Measurements from ENCODE around the gene GNAO1. TPM values are rescaled to one million over a fixed set of nuclear protein-coding genes. Genes with fewer than 3 reads are reported as not detected.

The GNAO1 gene
- polyA plus RNA-seq, 1 experiment, result 0.01 TPM

DNA sequence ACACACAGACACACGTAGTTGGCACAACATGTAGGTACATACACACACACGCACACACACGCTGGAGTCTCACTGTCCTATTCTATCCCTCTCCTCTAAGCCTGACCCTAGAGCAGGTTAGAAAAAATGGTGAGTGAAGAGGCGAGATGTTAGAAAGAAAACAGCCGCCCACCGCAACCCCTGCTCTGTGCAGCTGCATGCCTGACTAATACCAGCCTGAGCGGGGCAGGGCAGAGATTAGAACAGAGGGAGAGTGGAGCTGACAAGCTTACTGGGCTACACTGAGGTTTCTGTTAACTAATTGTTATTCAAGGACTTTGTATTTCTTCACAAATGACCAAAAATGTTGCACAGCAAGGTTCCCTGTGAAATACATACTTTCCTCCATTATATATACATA is 174.3 kb downstream of the GNAO1 start:
- Histone ChIP-seq H3K4me3 (ENCODE audit: low read depth, low read length) (no peak overlapping the region), H3K27me3 (ENCODE audit: control insufficient read depth, insufficient read depth, low read length) (no peaks in the 10 kb centered on the region), H3K9me3 (ENCODE audit: control insufficient read depth, insufficient read depth, low read length) (no peaks in the 10 kb centered on the region), H3K27ac (ENCODE audit: low read depth, low read length) (no peak overlapping the region)
- CTCF ChIA-PET, result interaction anchor here (1.0 kb wide), 1 partner anchor 9 kb away, joined by 4 read pairs; no protein-coding TSS in a partner anchor
- POLR2A ChIA-PET, result no interaction called here
- no peak for DNase-seq (ENCODE audit: low read depth, low spot score)
- no peak for TF ChIP-seq CTCF (IDR thresholded peaks at IDR 0.05; ENCODE audit: low read depth, low read length)

GRCh38 chr16:56366945-56367344 is 175.7 kb downstream of the GNAO1 start:
- Histone ChIP-seq H3K27me3 (ENCODE audit: control insufficient read depth, insufficient read depth, low read length) (no peaks in the 10 kb centered on the region), H3K9me3 (ENCODE audit: control insufficient read depth, insufficient read depth, low read length) (no peaks in the 10 kb centered on the region), H3K4me3 (ENCODE audit: low read depth, low read length) (no peak overlapping the region), H3K27ac (ENCODE audit: low read depth, low read length) (no peak overlapping the region)
- TF ChIP-seq CTCF (IDR thresholded peaks at IDR 0.05; ENCODE audit: low read depth, low read length), result no peak
- CTCF ChIA-PET, result interaction anchor here (1.2 kb wide), 1 partner anchor 11 kb away, joined by 4 read pairs; no protein-coding TSS in a partner anchor
- POLR2A ChIA-PET, result no interaction called here
- no peak for DNase-seq (ENCODE audit: low read depth, low spot score)

DNA sequence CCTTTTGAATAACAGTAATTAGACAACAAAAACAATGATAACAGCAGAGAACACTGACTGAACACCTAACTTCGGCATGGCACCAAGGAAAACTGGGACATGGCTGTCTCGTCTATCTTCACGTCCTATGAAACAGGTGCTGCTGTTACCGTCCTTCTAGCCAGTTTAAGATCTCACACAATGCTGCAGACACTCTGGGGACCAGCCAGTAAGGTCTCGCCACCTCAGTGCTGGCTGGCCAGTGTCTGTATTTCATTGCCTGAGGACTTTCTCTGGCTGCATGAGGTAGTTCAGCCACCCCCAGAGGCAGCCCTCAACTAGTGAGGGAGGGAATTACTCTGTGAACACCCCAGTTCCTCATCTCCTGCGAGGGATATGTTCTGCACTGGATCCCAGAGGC is 176.5 kb downstream of the GNAO1 start:
- H3K27me3 ChIP-seq (ENCODE audit: control insufficient read depth, insufficient read depth, low read length), result no peaks in the 10 kb centered on the region
- H3K27ac ChIP-seq (ENCODE audit: low read depth, low read length), result no peak overlapping the region
- H3K9me3 ChIP-seq (ENCODE audit: control insufficient read depth, insufficient read depth, low read length), result no peaks in the 10 kb centered on the region
- H3K4me3 ChIP-seq (ENCODE audit: low read depth, low read length), result no peak overlapping the region
- no peak for DNase-seq (ENCODE audit: low read depth, low spot score)
- ChIA-PET POLR2A (no interaction called here), CTCF (interaction anchor here (1.2 kb wide), 1 partner anchor 12 kb away, joined by 4 read pairs; no protein-coding TSS in a partner anchor)
- no peak for TF ChIP-seq CTCF (IDR thresholded peaks at IDR 0.05; ENCODE audit: low read depth, low read length)

- Histone ChIP-seq H3K4me3 (ENCODE audit: low read depth, low read length) (no peak overlapping the region), H3K27me3 (ENCODE audit: control insufficient read depth, insufficient read depth, low read length) (no peaks in the 10 kb centered on the region), H3K27ac (ENCODE audit: low read depth, low read length) (no peak overlapping the region), H3K9me3 (ENCODE audit: control insufficient read depth, insufficient read depth, low read length) (no peaks in the 10 kb centered on the region)
- CTCF ChIA-PET, result interaction anchor here (3.7 kb wide), 1 partner anchor 12 kb away, joined by 28 read pairs; no protein-coding TSS in a partner anchor
- no peak for DNase-seq (ENCODE audit: low read depth, low spot score)
- TF ChIP-seq CTCF (IDR thresholded peaks at IDR 0.05; ENCODE audit: low read depth, low read length), result no peak
- POLR2A ChIA-PET, result no interaction called here
Measured at GRCh38 chr16:56368545-56368944, 177.3 kb downstream of the GNAO1 start.

GRCh38 chr16:56369202-56369601 is 177.9 kb downstream of the GNAO1 start:
- ChIA-PET CTCF (interaction anchor here (3.7 kb wide), 1 partner anchor 12 kb away, joined by 28 read pairs; no protein-coding TSS in a partner anchor), POLR2A (no interaction called here)
- Histone ChIP-seq H3K27ac (ENCODE audit: low read depth, low read length) (no peak overlapping the region), H3K4me3 (ENCODE audit: low read depth, low read length) (no peak overlapping the region), H3K27me3 (ENCODE audit: control insufficient read depth, insufficient read depth, low read length) (no peaks in the 10 kb centered on the region), H3K9me3 (ENCODE audit: control insufficient read depth, insufficient read depth, low read length) (no peaks in the 10 kb centered on the region)
- DNase-seq (ENCODE audit: low read depth, low spot score), result no peak
- TF ChIP-seq CTCF (IDR thresholded peaks at IDR 0.05; ENCODE audit: low read depth, low read length), result no peak

All from AG04450 (cell line).